IPS-20b (cell line): Measurements from ENCODE around the gene EHMT1.
"Not testable (repeated sequence)": the region's sequence is repeated elsewhere in the genome, so short reads cannot be mapped to it uniquely, and the experiment has no call there.

Source experiments
- H3K27ac ChIP-seq: one replicate; pipeline ENCODE4 v1.5.1; 2013; ENCODE audit warnings: low read length
- H3K27me3 ChIP-seq: 2 replicates; pipeline ENCODE4 v1.6.1; 2013; ENCODE audit warnings: mild to moderate bottlenecking, low read length, inconsistent platforms; ENCODE audit not compliant: insufficient read depth
- H3K36me3 ChIP-seq: 2 replicates; pipeline ENCODE4 v1.6.1; 2013; ENCODE audit warnings: low read depth, mild to moderate bottlenecking, inconsistent platforms, low read length, moderate library complexity; ENCODE audit not compliant: insufficient read depth
- H3K4me1 ChIP-seq: 2 replicates; pipeline ENCODE4 v1.6.1; 2013; ENCODE audit warnings: mild to moderate bottlenecking, control low read depth, inconsistent platforms, low read length, moderate library complexity; ENCODE audit not compliant: insufficient read depth
- H3K4me3 ChIP-seq: 2 replicates; pipeline ENCODE4 v1.5.1; 2013; ENCODE audit warnings: mild to moderate bottlenecking, low read length, inconsistent platforms
- H3K9ac ChIP-seq: 2 replicates; pipeline ENCODE4 v1.6.1; 2013; ENCODE audit warnings: low read depth, mild to moderate bottlenecking, inconsistent platforms, low read length, moderate library complexity
- H3K9me3 ChIP-seq: 2 replicates; pipeline ENCODE4 v1.6.1; 2013; ENCODE audit warnings: mild to moderate bottlenecking, low read depth, low read length, inconsistent platforms; ENCODE audit not compliant: insufficient read depth

Gene EHMT1

DNA sequence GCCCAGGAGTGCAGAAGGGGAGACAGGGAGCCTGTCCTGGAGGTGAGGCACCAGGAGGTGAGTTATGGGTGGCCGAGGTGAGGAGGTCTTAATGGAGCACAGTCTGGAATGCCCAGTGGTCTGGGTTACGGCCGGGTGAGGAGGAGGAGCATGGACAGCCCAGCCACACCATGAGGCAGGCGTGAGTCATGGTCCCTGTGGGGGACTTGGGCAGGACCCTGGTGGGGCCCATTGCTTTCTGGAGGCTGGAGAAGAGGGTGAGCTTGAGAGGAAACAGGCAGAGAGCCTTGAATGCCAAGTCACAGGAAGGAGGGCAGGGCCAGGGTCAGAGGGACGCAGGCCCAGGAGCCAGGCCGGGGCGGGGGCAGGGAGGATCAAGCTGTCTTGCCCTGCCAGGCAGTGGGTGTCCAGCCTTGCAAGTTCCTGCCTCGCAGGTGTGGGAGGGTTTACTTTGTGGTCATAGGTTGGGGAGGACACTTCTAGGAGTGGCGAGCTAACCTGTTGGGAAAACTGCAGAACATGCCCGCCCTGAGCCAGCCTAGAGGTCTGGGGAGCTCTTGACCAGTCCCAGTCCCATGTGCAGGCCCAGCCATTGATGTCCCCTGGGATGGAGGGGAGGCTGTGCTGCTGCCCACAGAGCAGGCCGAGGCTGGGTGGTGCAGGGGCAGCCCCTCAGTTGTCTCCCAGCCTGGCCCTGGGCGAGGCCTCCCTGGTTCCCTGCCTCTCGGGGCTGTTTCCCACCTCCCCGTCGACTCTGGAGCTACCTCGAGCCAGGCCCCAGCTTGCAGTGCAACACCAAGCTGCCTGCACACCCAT is 261.6 kb downstream of the EHMT1 start:
- no peaks in the 10 kb centered on the region for H3K36me3 ChIP-seq
- peaks cover 26% of the 10 kb centered on the region for H3K27me3 ChIP-seq
- H3K9me3 ChIP-seq, result no peaks in the 10 kb centered on the region
- no peaks in the 10 kb centered on the region for H3K4me1 ChIP-seq
- H3K9ac ChIP-seq, result no peak overlapping the region
- no peak overlapping the region for H3K27ac ChIP-seq
- H3K4me3 ChIP-seq, result no peak overlapping the region

DNA sequence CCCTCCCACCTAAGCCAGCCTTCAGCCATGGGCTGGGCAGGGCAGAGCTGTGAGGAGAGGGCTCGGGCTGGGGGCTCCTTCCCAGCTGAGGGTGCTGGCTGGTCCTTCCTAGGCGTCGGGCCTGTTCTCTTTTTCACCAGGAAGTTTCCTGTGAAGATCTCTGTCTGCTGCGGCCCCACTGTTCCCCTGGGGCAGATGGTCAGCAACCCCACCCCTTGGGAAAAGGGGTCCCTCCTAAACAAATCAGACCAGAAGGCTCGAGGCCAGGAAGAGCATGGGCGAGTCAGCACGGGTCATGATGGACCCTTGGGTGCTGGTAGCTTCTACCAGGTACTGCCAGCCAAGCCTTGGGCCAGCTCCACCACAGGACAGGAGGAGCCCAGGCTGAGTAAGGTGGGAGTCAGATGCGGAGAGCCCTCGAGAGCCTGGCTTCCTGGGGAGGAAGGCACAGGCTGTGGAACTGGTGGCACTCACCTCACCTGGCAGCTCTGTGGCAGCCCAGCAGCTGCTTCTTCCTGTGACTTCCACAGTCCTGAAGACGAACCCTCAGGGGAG is 262.2 kb downstream of the EHMT1 start:
- Histone ChIP-seq H3K4me1 (no peaks in the 10 kb centered on the region), H3K27me3 (peaks cover 19% of the 10 kb centered on the region), H3K36me3 (no peaks in the 10 kb centered on the region), H3K4me3 (no peak overlapping the region), H3K9ac (no peak overlapping the region), H3K9me3 (no peaks in the 10 kb centered on the region), H3K27ac (no peak overlapping the region)

- Histone ChIP-seq H3K36me3 (no peaks in the 10 kb centered on the region), H3K27me3 (peaks cover 11% of the 10 kb centered on the region), H3K4me3 (no peak overlapping the region), H3K9me3 (no peaks in the 10 kb centered on the region), H3K27ac (no peak overlapping the region), H3K4me1 (no peaks in the 10 kb centered on the region), H3K9ac (no peak overlapping the region)
These were observed 263.0 kb downstream of the EHMT1 start for GRCh38 chr9:137881591-137882505.

DNA sequence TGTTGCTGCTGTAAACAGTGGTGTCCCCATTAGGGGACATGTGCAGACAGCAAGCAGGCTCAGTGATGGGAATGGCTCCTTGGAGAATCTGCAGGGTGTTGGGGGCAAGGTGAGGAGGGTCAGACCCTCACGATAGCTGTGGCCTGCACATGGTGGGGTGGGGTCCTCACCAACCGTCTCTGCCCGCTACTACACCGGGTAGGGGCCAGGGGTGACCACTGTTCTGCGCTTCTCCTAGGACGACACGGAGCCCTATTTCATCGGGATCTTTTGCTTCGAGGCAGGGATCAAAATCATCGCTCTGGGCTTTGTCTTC is 263.7 kb downstream of the EHMT1 start:
- H3K4me3 ChIP-seq, result no peak overlapping the region
- H3K9me3 ChIP-seq, result no peaks in the 10 kb centered on the region
- H3K36me3 ChIP-seq, result no peaks in the 10 kb centered on the region
- H3K27me3 ChIP-seq, result peaks cover 7% of the 10 kb centered on the region; the same call in 1 of the 2 replicates
- H3K27ac ChIP-seq, result no peak overlapping the region
- H3K9ac ChIP-seq, result no peak overlapping the region
- no peaks in the 10 kb centered on the region for H3K4me1 ChIP-seq

DNA sequence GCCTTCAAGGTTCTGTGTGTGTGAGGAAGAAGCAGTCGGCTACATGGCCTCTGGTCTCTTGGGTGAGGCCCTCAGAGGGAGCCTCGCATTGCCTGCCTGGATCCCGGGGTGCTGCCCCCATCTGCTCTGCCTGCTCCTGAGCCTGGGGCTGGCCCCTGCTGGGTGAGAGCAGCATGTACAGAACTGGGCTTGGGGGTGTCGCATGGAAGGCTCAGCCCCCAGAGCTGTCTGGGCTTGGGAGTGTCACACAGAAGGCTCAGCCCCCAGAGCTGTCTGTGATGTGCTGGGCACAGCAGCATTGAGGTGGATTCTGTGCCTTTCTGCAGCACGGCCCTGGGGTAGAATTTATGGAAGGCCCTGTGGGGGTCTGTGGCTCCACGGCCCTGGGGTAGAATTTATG is 265.2 kb downstream of the EHMT1 start:
- not testable (repeated sequence) for H3K4me1 ChIP-seq

DNA sequence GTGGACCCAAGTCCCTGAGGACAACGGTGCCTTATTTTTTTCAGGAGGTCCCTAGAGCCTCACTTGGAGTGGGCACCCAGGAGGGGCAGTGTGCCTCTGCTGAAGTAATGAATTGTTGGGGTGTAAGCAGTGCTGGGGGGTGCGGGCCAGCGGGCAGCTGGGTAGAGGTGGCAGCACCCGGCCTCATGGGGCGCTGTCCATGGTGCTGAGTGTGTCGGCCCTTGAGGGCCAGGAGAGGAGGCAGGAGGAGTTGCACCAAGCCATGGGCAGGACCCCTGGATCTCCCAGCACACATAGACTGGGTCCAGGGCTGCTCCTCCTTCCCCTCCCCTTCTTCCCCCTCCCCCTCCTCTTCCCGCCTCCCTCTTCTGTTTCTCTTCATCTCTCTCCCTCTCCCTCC is 265.7 kb downstream of the EHMT1 start:
- H3K4me3 ChIP-seq, H3K27me3 ChIP-seq, H3K9ac ChIP-seq, H3K9me3 ChIP-seq, H3K4me1 ChIP-seq, H3K27ac ChIP-seq, H3K36me3 ChIP-seq: not testable (repeated sequence)

More for the DNA sequence above, 265.2 kb downstream of the EHMT1 start:
- not testable (repeated sequence) for H3K4me3 ChIP-seq, H3K9me3 ChIP-seq, H3K27me3 ChIP-seq, H3K9ac ChIP-seq, H3K27ac ChIP-seq, H3K36me3 ChIP-seq

- H3K36me3 ChIP-seq, H3K27ac ChIP-seq, H3K9ac ChIP-seq, H3K27me3 ChIP-seq, H3K4me3 ChIP-seq, H3K4me1 ChIP-seq, H3K9me3 ChIP-seq: not testable (repeated sequence)
These were observed 266.3 kb downstream of the EHMT1 start for GRCh38 chr9:137885121-137885520.
